Epidermal melanocyte (primary cell): Measurements from ENCODE around the gene SEC14L5.
A peak's percentile ranks its signal among the peaks of the same experiment; 100 is the strongest.
"Not testable (repeated sequence)": the region's sequence is repeated elsewhere in the genome, so short reads cannot be mapped to it uniquely, and the experiment has no call there.

Experiments used
- DNase-seq: peaks from one replicate; pipeline ENCODE4 v3.0.0; 2011; ENCODE audit warnings: low spot score; ENCODE audit not compliant: insufficient read length

The SEC14L5 gene

GRCh38 chr16:4929619-4930018 is 28.5 kb upstream of the SEC14L5 start:
- DNase-seq: not testable (repeated sequence)

GRCh38 chr16:4931381-4931780 is 26.7 kb upstream of the SEC14L5 start:
- no peak for DNase-seq

GRCh38 chr16:4933433-4933832 is 24.7 kb upstream of the SEC14L5 start:
- no peak for DNase-seq

- no peak for DNase-seq
Observed at GRCh38 chr16:4933871-4934395, 24.2 kb upstream of the SEC14L5 start.

GRCh38 chr16:4934591-4934990 is 23.5 kb upstream of the SEC14L5 start:
- DNase-seq: no peak

GRCh38 chr16:4935241-4935855 is 22.8 kb upstream of the SEC14L5 start:
- DNase-seq: peak; percentile 69

GRCh38 chr16:4936181-4936990 is 21.7 kb upstream of the SEC14L5 start:
- no peak for DNase-seq

GRCh38 chr16:4936991-4937781 is 20.9 kb upstream of the SEC14L5 start, which contains the start of gene PPL:
TSS of gene PPL (minus strand) at chr16:4937148. CDS start at chr16:4937045, 103 bp downstream.
- DNase-seq: no peak

GRCh38 chr16:4937782-4938682 is 20.1 kb upstream of the SEC14L5 start:
- no peak for DNase-seq

- DNase-seq: no peak
Observed at GRCh38 chr16:4938683-4939030, 19.5 kb upstream of the SEC14L5 start.

GRCh38 chr16:4940719-4941118 is 17.4 kb upstream of the SEC14L5 start:
- DNase-seq: no peak

- no peak for DNase-seq
Observed at GRCh38 chr16:4942481-4942880, 15.6 kb upstream of the SEC14L5 start.

- DNase-seq: peak; percentile 70
Observed at GRCh38 chr16:4944333-4945281, 13.5 kb upstream of the SEC14L5 start.

- no peak for DNase-seq
Observed at GRCh38 chr16:4945560-4946502, 12.3 kb upstream of the SEC14L5 start.

- DNase-seq: no peak
Observed at GRCh38 chr16:4946917-4947316, 11.2 kb upstream of the SEC14L5 start.

- DNase-seq: no peak
Observed at GRCh38 chr16:4947722-4948503, 10.2 kb upstream of the SEC14L5 start.

- no peak for DNase-seq
Observed at GRCh38 chr16:4948903-4949766, 9.0 kb upstream of the SEC14L5 start.
